Vein endothelial cell (primary cell): Measurements from ENCODE around the gene PHLDA3. TPM values are rescaled to one million over a fixed set of nuclear protein-coding genes. Genes with fewer than 3 reads are reported as not detected.

Experiments
- total RNA-seq: library from RNA; depleted of rRNA; stranded (reverse); fragments of >200 nt; gene quantifications from 2 replicates; pipeline ENCODE4 v1.2.3, GENCODE V29; 2012

Gene PHLDA3
- total RNA-seq = 42.5 and 44.5 TPM in 2 replicates

DNA sequence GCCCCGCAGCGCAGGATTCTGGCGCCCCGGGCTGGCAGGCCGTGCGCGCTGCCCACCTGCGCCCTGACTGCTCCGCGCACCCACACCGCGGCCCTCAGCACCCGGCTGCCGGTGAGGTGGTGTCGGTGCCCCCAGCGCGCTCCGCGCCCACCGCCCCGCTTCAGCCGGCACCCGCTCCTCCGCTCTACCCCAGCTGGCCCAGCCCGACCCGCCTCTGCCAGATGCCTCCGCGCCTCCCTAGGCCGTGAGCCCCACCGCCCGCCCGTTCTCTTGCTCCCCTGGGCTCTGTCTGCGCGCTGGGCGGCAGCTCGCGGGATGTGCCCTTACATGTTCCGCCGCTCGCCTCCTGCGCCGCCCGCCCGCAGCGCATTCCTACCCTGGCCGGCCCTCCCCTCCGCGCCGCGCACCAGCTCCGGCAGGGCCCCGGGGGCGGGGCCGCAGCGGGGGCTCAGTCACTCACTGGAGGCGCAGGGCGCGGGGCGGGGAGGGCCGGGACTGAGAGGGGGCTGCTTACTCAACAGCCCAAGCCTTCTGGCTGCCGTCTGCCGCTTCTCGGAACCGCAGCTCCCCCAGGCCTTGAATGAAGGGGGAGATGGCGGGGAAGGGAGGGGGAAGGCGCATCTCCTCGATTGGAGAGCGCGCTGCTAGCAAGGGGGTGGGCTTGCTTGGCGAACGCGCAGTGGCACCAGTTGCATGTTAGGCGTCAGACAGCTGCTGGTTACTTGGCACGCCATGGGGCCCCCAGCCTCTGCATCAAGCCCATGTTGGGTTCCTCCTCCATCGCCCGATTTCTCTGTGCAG, at the start of gene PHLDA3:
Gene PHLDA3 (minus strand): TSS at position 345 of the 801 bp plus-strand sequence. CDS start 402 bp downstream, outside the sequence.

DNA sequence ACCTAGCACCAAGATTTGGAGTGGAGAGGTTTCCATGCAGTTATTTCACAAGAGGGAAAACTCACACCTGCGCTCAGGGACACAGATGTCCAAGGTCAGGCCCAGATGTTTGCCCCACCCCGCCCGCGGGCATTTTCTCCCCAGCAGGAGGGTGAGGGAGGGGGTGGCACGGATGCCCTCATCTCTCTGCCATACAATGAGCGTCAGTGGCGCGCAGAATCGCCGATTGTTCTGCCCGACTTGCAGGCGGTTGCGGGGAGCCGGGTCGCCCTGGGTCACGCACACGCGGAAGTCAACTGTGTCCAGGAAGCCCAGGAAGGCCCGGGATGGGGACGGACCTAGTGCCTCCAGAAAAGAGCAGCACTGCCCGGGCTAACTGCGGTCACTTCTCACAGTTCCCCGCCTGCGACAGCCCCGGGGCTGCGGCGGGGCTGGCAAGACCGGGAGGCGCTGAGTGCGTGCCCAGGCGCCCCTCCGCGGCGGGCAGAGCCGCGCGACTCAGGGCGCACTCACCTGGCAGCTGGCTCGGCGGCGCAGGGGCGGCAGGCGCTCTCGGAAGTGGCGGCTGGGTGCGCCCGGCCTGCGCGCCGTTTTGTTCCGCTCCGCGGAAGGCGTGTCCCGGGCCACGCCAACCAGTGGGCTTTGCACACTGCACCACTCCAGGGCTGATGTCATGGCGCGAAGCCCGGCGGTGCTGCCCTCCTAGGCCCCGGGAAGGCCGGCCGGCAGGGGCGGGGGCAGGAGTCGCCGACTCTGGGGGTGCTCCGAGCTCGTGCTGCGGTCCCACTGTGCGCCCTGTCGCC, 37.8 kb upstream of the PHLDA3 start, which contains the start of gene CSRP1:
Gene CSRP1 (minus strand): TSS at position 567 of the 803 bp plus-strand sequence. CDS start 10,820 bp downstream, outside the sequence.

Other genes with a start within 250 kb of the PHLDA3 start
- gene PKP1, start 185.7 kb downstream of the PHLDA3 start, total RNA-seq = under 0.01 and 0.10 TPM in 2 replicates
- gene TNNT2, start 91.5 kb downstream of the PHLDA3 start, total RNA-seq = not detected in 2 replicates
- gene LAD1, start 69.9 kb downstream of the PHLDA3 start, total RNA-seq = not detected in 2 replicates
- not detected in 2 replicates for gene TNNI1, start 47.5 kb downstream of the PHLDA3 start, total RNA-seq
- gene CSRP1, start 37.9 kb upstream of the PHLDA3 start, total RNA-seq = 349 and 445 TPM in 2 replicates
- gene NAV1, start 69.9 kb upstream of the PHLDA3 start, total RNA-seq = 58.0 and 84.9 TPM in 2 replicates